Astrocyte (in vitro differentiated cells and primary cell): Measurements from ENCODE around the gene BICDL1. TPM values are rescaled to one million over a fixed set of nuclear protein-coding genes. Genes with fewer than 3 reads are reported as not detected.

Source experiments
- DNase-seq: peaks from one replicate; pipeline ENCODE4 v3.0.0-alpha.2; 2010; ENCODE audit warnings: low read depth
- FAIRE-seq: peaks from 2 replicates; lab custom pipeline; 2011; peaks lifted over from hg19 to GRCh38; lab: Jason Lieb, UNC
- H2AFZ ChIP-seq: 2 replicates; pipeline ENCODE4 v1.6.0; 2012; ENCODE audit warnings: low read depth, low read length, inconsistent platforms
- H3K27ac ChIP-seq: 2 replicates; pipeline ENCODE4 v1.5.1; 2011; ENCODE audit warnings: low read depth, low read length, inconsistent platforms
- H3K27me3 ChIP-seq: 2 replicates; pipeline ENCODE4 v1.6.0; 2011; ENCODE audit warnings: low read length, inconsistent platforms; ENCODE audit not compliant: insufficient read depth
- H3K36me3 ChIP-seq: 2 replicates; pipeline ENCODE4 v1.5.1; 2011; ENCODE audit warnings: low read length, inconsistent platforms; ENCODE audit not compliant: insufficient read depth
- H3K4me1 ChIP-seq: 2 replicates; pipeline ENCODE4 v1.5.1; 2011; ENCODE audit warnings: low read length, inconsistent platforms; ENCODE audit not compliant: insufficient read depth
- H3K4me2 ChIP-seq: 2 replicates; pipeline ENCODE4 v1.6.0; 2012; ENCODE audit warnings: low read length, inconsistent platforms
- H3K4me3 ChIP-seq: 2 replicates; pipeline ENCODE4 v1.5.1; 2011; ENCODE audit warnings: low read depth, mild to moderate bottlenecking, low read length, inconsistent platforms; ENCODE audit not compliant: insufficient read depth
- H3K79me2 ChIP-seq: 2 replicates; pipeline ENCODE4 v1.6.0; 2012; ENCODE audit warnings: mild to moderate bottlenecking, low read length, inconsistent platforms; ENCODE audit not compliant: insufficient read depth
- H3K9ac ChIP-seq: 2 replicates; pipeline ENCODE4 v1.6.0; 2012; ENCODE audit warnings: mild to moderate bottlenecking, low read length, inconsistent platforms
- H3K9me3 ChIP-seq: 2 replicates; pipeline ENCODE4 v1.5.1; 2012; ENCODE audit warnings: low read depth, mild to moderate bottlenecking, low read length, inconsistent platforms; ENCODE audit not compliant: insufficient read depth
- H4K20me1 ChIP-seq: 2 replicates; pipeline ENCODE4 v1.6.0; 2012; ENCODE audit warnings: low read length, inconsistent platforms; ENCODE audit not compliant: insufficient read depth
- H3K27ac Mint-ChIP-seq: one replicate; pipeline ENCODE4 v1.8.0; 2021; ENCODE audit warnings: mild to moderate bottlenecking, mixed read lengths; ENCODE audit not compliant: unreplicated experiment
- H3K27me3 Mint-ChIP-seq: one replicate; pipeline ENCODE4 v1.8.0; 2021; ENCODE audit warnings: low read depth, mixed read lengths; ENCODE audit not compliant: unreplicated experiment
- H3K36me3 Mint-ChIP-seq: one replicate; pipeline ENCODE4 v1.8.0; 2021; ENCODE audit warnings: low read depth, mixed read lengths; ENCODE audit not compliant: unreplicated experiment
- H3K4me1 Mint-ChIP-seq: one replicate; pipeline ENCODE4 v1.8.0; 2021; ENCODE audit warnings: low read depth, mixed read lengths; ENCODE audit not compliant: unreplicated experiment
- H3K4me3 Mint-ChIP-seq: one replicate; pipeline ENCODE4 v1.8.0; 2021; ENCODE audit warnings: mild to moderate bottlenecking, moderate library complexity, mixed read lengths; ENCODE audit not compliant: unreplicated experiment
- H3K9me3 Mint-ChIP-seq: one replicate; pipeline ENCODE4 v1.8.0; 2021; ENCODE audit warnings: mild to moderate bottlenecking, mixed read lengths; ENCODE audit not compliant: unreplicated experiment
- EZH2 ChIP-seq: IDR thresholded peaks from 2 replicates; pipeline ENCODE4 v1.6.1; 2012; ENCODE audit warnings: mild to moderate bottlenecking, low read length, inconsistent platforms; ENCODE audit not compliant: insufficient read depth
- total RNA-seq: library from RNA; stranded (reverse); gene quantifications from 2 replicates; pipeline ENCODE4 v1.2.1, GENCODE V29; 2021
- TF ChIP-seq, protein P1 (sequence below): IDR thresholded peaks from 2 replicates; pipeline ENCODE4 v1.5.1; 2011; ENCODE audit warnings: low read depth, mild to moderate bottlenecking, inconsistent platforms, low read length, moderate library complexity; ENCODE audit not compliant: insufficient read depth

Gene BICDL1
- total RNA-seq, 1 donor from 2014 or later = 8.8 TPM

- Histone ChIP-seq H3K4me1 (peaks cover 4% of the 10 kb centered on the region), H3K4me2 (no peak overlapping the region), H3K79me2 (peaks cover 94% of the 10 kb centered on the region), H3K4me3 (no peak overlapping the region), H3K27ac (no peak overlapping the region), H3K27me3 (no peaks in the 10 kb centered on the region), H3K9me3 (no peaks in the 10 kb centered on the region), H4K20me1 (peaks cover 95% of the 10 kb centered on the region), H2AFZ (no peak overlapping the region), H3K9ac (no peak overlapping the region), H3K36me3 (peaks cover 9% of the 10 kb centered on the region)
- DNase-seq = no peak
- Mint-ChIP-seq H3K27ac (no peak overlapping the region), H3K36me3 (peaks cover 11% of the 10 kb centered on the region), H3K27me3 (no peaks in the 10 kb centered on the region), H3K4me3 (no peak overlapping the region), H3K4me1 (peaks cover 5% of the 10 kb centered on the region), H3K9me3 (no peaks in the 10 kb centered on the region)
- no peak for FAIRE-seq
- no peak for TF ChIP-seq EZH2
- TF ChIP-seq, protein P1, sequence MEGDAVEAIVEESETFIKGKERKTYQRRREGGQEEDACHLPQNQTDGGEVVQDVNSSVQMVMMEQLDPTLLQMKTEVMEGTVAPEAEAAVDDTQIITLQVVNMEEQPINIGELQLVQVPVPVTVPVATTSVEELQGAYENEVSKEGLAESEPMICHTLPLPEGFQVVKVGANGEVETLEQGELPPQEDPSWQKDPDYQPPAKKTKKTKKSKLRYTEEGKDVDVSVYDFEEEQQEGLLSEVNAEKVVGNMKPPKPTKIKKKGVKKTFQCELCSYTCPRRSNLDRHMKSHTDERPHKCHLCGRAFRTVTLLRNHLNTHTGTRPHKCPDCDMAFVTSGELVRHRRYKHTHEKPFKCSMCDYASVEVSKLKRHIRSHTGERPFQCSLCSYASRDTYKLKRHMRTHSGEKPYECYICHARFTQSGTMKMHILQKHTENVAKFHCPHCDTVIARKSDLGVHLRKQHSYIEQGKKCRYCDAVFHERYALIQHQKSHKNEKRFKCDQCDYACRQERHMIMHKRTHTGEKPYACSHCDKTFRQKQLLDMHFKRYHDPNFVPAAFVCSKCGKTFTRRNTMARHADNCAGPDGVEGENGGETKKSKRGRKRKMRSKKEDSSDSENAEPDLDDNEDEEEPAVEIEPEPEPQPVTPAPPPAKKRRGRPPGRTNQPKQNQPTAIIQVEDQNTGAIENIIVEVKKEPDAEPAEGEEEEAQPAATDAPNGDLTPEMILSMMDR = no peak
These were observed 114.0 kb downstream of the BICDL1 start for GRCh38 chr12:120103044-120103338.

DNA sequence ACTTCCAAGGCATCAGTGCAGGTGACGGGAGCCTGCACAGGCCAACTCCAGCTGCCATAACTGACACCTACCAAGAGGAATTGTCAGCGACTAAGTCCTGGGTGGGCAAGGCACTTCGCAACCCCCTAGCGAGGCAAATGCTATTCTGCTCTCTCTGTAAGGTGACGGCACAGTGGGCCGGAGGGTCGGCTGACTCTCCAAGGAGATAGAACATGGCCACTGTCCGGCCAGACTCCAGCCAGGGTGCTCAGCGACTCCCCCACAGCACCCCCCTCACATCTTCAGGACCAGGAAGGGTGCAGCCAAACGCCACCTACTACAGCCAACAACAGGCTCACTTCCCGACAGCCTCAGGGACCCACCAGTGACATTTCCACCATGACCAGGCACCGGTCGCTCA, 114.3 kb downstream of the BICDL1 start:
- Histone ChIP-seq H2AFZ (no peak overlapping the region), H3K36me3 (peaks cover 6% of the 10 kb centered on the region), H3K4me3 (no peak overlapping the region), H3K4me1 (peaks cover 4% of the 10 kb centered on the region), H3K9ac (no peak overlapping the region), H3K9me3 (no peaks in the 10 kb centered on the region), H3K27me3 (no peaks in the 10 kb centered on the region), H3K4me2 (no peak overlapping the region), H4K20me1 (peaks cover 95% of the 10 kb centered on the region), H3K79me2 (peaks cover 94% of the 10 kb centered on the region), H3K27ac (no peak overlapping the region)
- FAIRE-seq (no peak), DNase-seq (no peak)
- peaks cover 5% of the 10 kb centered on the region for H3K4me1 Mint-ChIP-seq
- H3K9me3 Mint-ChIP-seq = no peaks in the 10 kb centered on the region
- TF ChIP-seq EZH2 = no peak
- TF ChIP-seq, protein P1 = no peak
- no peak overlapping the region for H3K27ac Mint-ChIP-seq
- H3K36me3 Mint-ChIP-seq = peaks cover 11% of the 10 kb centered on the region
- no peak overlapping the region for H3K4me3 Mint-ChIP-seq
- H3K27me3 Mint-ChIP-seq = no peaks in the 10 kb centered on the region

GRCh38 chr12:120106151-120106550, 117.1 kb downstream of the BICDL1 start:
- Histone ChIP-seq H2AFZ (no peak overlapping the region), H4K20me1 (peaks cover 94% of the 10 kb centered on the region), H3K36me3 (peaks cover 4% of the 10 kb centered on the region), H3K27me3 (no peaks in the 10 kb centered on the region), H3K4me2 (no peak overlapping the region), H3K27ac (no peak overlapping the region), H3K4me3 (no peak overlapping the region), H3K79me2 (peaks cover 95% of the 10 kb centered on the region), H3K4me1 (no peaks in the 10 kb centered on the region), H3K9ac (no peak overlapping the region), H3K9me3 (no peaks in the 10 kb centered on the region)
- Mint-ChIP-seq H3K27me3 (no peaks in the 10 kb centered on the region), H3K27ac (no peak overlapping the region), H3K4me3 (no peak overlapping the region), H3K36me3 (peaks cover 9% of the 10 kb centered on the region), H3K4me1 (peaks cover 12% of the 10 kb centered on the region), H3K9me3 (no peaks in the 10 kb centered on the region)
- FAIRE-seq = no peak
- no peak for TF ChIP-seq EZH2
- TF ChIP-seq, protein P1 = no peak
- no peak for DNase-seq
